PFSK-1 (cell line): Measurements from ENCODE around the gene LIMK2. TPM values are rescaled to one million over a fixed set of nuclear protein-coding genes. Genes with fewer than 3 reads are reported as not detected.

Source experiments
- FOXP2 ChIP-seq: optimal IDR thresholded peaks from 2 replicates; pipeline ENCODE3; 2011; ENCODE audit warnings: borderline replicate concordance, control low read depth, inconsistent platforms; ENCODE audit not compliant: insufficient read depth; ENCODE audit errors: extremely low read length, extremely low read depth
- POLR2AphosphoS5 ChIP-seq: IDR thresholded peaks from 2 replicates; pipeline ENCODE4 v1.6.1; 2012; ENCODE audit warnings: low read depth, mild to moderate bottlenecking, control low read depth, low read length, moderate library complexity
- REST ChIP-seq, 2 experiments: IDR thresholded peaks; 2 replicates each; pipeline versions ENCODE4 v1.6.1 to v1.8.0; 2011 to 2012; ENCODE audit warnings: low read depth in 2 of 2, low read length in 2 of 2, control low read depth in 1 of 2, inconsistent platforms in 1 of 2, mild to moderate bottlenecking in 1 of 2, moderate library complexity in 1 of 2; ENCODE audit not compliant: insufficient read depth in 1 of 2
- SIN3A ChIP-seq: IDR thresholded peaks from 2 replicates; pipeline ENCODE4 v1.6.1; 2012; ENCODE audit warnings: mild to moderate bottlenecking, low read length, moderate library complexity, borderline replicate concordance; ENCODE audit not compliant: insufficient read depth
- TAF1 ChIP-seq: IDR thresholded peaks from 2 replicates; pipeline ENCODE4 v1.6.1; 2012; ENCODE audit warnings: low read length, control low read depth, borderline replicate concordance; ENCODE audit not compliant: insufficient read depth
- polyA plus RNA-seq: library from polyadenylated mRNA; unstranded; fragments of >200 nt; gene quantifications from one replicate; pipeline ENCODE4 v1.2.1, GENCODE V29; 2012; ENCODE audit warnings: low read depth, missing spikeins; ENCODE audit not compliant: insufficient read length

The LIMK2 gene
- 12.2 TPM for polyA plus RNA-seq

GRCh38 chr22:31211862-31212730, at the start of gene LIMK2:
Gene LIMK2, plus strand, starts transcription at chr22:31212298. Its CDS starts 111 bp downstream, at chr22:31212409.
- no peak for TF ChIP-seq SIN3A
- no peak for TF ChIP-seq TAF1
- TF ChIP-seq REST (IDR thresholded peaks at IDR 0.05; ENCODE audit: insufficient read depth in 1 of 2, low read depth in 2 of 2, low read length in 2 of 2): no peak
- TF ChIP-seq FOXP2: peak; percentile 67

- TF ChIP-seq FOXP2: no peak
- no peak for TF ChIP-seq POLR2AphosphoS5
- TF ChIP-seq SIN3A: no peak
- TF ChIP-seq REST (IDR thresholded peaks at IDR 0.05; ENCODE audit: insufficient read depth in 1 of 2, low read depth in 2 of 2, low read length in 2 of 2): no peak
- no peak for TF ChIP-seq TAF1
Measured at GRCh38 chr22:31170971-31171370, 41.1 kb upstream of the LIMK2 start.

DNA sequence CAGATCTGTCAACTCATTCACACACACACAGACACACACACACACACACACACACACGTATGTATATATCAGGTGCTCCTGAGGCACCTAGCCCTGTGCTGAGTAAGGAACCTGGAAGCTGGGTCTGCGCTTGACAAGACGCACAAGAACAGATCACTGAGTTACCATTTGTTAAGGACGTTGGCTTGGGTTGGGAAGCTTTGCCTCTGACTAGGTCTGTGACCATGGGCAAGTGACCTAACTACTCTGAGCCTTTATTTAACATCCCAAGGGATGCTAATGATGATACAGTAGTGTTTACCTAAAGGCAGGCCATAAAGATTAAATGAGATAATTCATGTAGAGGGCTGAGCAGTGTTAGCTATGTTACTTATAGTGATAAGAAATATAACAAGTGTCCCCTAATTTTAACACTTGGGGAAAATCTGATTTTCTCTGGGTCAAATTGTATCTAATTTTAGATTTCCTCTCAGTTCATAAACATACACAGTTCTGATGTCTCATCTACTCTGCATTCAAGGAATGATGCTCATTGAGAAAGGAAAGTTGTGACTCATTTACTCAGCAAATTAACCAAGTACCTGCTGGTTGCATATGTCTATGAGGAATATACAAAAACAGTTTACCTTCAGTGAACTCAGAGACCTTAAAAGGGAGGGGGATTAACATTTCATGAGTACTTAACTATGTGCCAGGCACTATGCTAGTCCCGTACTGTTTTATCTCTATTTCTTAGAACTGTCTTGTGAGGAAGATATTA, 38.5 kb upstream of the LIMK2 start:
- TF ChIP-seq FOXP2 (no peak), REST (IDR thresholded peaks at IDR 0.05; ENCODE audit: insufficient read depth in 1 of 2, low read depth in 2 of 2, low read length in 2 of 2) (no peak), TAF1 (no peak), POLR2AphosphoS5 (no peak), SIN3A (no peak)

- no peak for TF ChIP-seq TAF1
- TF ChIP-seq FOXP2: no peak
- no peak for TF ChIP-seq REST (IDR thresholded peaks at IDR 0.05; ENCODE audit: insufficient read depth in 1 of 2, low read depth in 2 of 2, low read length in 2 of 2)
- no peak for TF ChIP-seq POLR2AphosphoS5
- TF ChIP-seq SIN3A: no peak
Measured at GRCh38 chr22:31176923-31177322, 35.2 kb upstream of the LIMK2 start.
